ENCODE measurements around the gene B3GALT4. TPM values are rescaled to one million over a fixed set of nuclear protein-coding genes. Genes with fewer than 3 reads are reported as not detected.

The B3GALT4 gene
- total and polyA plus RNA-seq, 11 donors, result 7.3 to 13.8 (median 9.0) TPM

DNA sequence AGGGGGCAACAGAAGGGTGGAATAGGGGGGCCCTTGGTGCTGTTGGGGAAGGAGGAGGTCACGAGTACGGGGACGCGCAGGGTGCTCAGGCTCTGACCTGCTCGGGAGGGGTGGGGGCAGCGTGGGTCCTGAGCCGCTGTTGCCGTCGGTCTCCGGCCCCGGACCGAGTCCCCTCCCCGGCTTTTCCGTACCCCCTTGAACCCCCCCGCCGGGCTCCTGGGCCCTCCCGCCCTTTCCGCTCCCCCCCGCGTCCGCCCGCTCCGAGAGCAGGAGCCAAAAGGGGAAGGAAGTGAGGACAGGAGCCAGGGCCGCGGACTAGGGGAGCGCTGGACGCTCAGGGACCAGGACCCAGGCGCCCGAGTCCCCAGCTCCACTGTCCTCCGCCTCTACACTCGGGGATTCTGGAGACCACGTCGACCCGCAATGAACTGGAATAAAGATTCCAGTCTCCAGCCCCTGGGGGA lies 21.9 kb downstream of the B3GALT4 start, which contains the start of gene RGL2:
Gene RGL2 (minus strand): TSS at position 170 of the 464 bp plus-strand sequence. CDS start 332 bp downstream, outside the sequence.
- peaks cover 0 to 65% (median 50%) of the 10 kb centered on the region in 9 donors for H3K36me3 ChIP-seq

DNA sequence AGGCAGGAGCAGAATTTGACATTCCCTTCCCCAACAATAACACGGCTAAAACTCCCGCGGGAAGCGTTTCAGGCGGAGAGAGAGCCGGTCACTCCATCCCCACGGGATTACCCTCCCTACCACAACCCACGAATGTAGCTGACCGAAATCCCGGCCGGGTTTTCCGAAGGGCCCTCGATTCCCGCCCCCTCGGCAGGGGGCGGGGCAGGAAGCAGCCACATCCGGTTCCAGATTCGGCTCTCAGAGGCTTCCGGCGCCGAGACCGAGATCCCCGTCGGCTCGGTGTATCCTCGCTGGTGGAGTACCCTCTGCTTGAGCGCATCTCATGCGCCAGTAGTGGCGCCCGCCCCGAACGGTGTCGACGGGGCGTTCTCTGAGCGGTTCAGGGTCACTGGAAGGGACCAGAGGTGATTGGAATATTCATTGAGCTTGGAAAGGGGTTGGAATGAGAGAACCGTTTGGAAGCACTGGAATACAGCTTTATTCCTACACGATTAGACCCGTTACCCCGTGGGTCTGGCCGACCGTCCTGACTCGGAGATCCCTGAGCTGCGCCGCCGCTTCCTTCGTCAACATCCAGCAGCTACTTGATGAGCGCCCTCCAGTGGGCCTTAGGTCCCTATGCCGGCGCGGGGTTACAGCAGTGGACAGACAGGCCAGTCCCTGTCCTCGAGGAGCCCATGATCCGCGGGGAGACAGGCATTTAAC lies 22.5 kb downstream of the B3GALT4 start:
- WGBS, 4 donors, result 0% methylated on average over 29 to 54 of the region's 54 CpGs
- intact Hi-C loops (cut with DNase I), result loop anchor here in 3 of 10 donors (1.0 to 2.0 kb wide), 4 partner anchors 10 to 22 kb away; partner anchors contain the start of genes PFDN6 (in 2 of the 3), WDR46 (in 2 of the 3), B3GALT4 (in 1 of the 3) and TAPBP (in 1 of the 3)
- peak; percentile 93 to 95 (median 94) for DNase-seq
- Histone ChIP-seq H3K27me3 (no peaks in the 10 kb centered on the region), H3K36me3 (peaks cover 0 to 65% (median 50%) of the 10 kb centered on the region in 9 donors), H3K27ac (peak overlapping the region; percentile 88 to 99 (median 98)), H3K4me3 (peak overlapping the region; percentile 63 to 100 (median 84)), H3K4me1 (peaks cover 0 to 36% (median 25%) of the 10 kb centered on the region in 12 donors), H3K9me3 (no peaks in the 10 kb centered on the region)
- peak; percentile 80 to 87 (median 82) for ATAC-seq
- peak in 1 of 2 donors; percentile 76 for TF ChIP-seq POLR2A (IDR thresholded peaks at IDR 0.05)
- TF ChIP-seq, protein P1, sequence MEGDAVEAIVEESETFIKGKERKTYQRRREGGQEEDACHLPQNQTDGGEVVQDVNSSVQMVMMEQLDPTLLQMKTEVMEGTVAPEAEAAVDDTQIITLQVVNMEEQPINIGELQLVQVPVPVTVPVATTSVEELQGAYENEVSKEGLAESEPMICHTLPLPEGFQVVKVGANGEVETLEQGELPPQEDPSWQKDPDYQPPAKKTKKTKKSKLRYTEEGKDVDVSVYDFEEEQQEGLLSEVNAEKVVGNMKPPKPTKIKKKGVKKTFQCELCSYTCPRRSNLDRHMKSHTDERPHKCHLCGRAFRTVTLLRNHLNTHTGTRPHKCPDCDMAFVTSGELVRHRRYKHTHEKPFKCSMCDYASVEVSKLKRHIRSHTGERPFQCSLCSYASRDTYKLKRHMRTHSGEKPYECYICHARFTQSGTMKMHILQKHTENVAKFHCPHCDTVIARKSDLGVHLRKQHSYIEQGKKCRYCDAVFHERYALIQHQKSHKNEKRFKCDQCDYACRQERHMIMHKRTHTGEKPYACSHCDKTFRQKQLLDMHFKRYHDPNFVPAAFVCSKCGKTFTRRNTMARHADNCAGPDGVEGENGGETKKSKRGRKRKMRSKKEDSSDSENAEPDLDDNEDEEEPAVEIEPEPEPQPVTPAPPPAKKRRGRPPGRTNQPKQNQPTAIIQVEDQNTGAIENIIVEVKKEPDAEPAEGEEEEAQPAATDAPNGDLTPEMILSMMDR (IDR thresholded peaks at IDR 0.05), result peak; percentile 59 to 91 (median 76)

More for the DNA sequence above, 21.9 kb downstream of the B3GALT4 start, which contains the start of gene RGL2:
- H3K4me1 ChIP-seq, result peaks cover 0 to 36% (median 25%) of the 10 kb centered on the region in 12 donors
- no peaks in the 10 kb centered on the region for H3K9me3 ChIP-seq
- H3K27ac ChIP-seq, result peak within 1 kb of the TSS; percentile 88 to 99 (median 98)
- ATAC-seq, result peak; percentile 70 to 85 (median 78)
- intact Hi-C loops (cut with DNase I), result loop anchor here in 3 of 10 donors (1.0 to 2.0 kb wide), 4 partner anchors 10 to 22 kb away; partner anchors contain the start of genes PFDN6 (in 2 of the 3), WDR46 (in 2 of the 3), B3GALT4 (in 1 of the 3) and TAPBP (in 1 of the 3)
- no peaks in the 10 kb centered on the region for H3K27me3 ChIP-seq
- WGBS, 4 donors, result 0 to 1% (median 0%) methylated on average over 4 to 34 of the region's 34 CpGs
- DNase-seq, result peak; percentile 91 to 95 (median 93)
- H3K4me3 ChIP-seq, result peak within 1 kb of the TSS; percentile 63 to 100 (median 84)
- TF ChIP-seq, protein P1 (IDR thresholded peaks at IDR 0.05), result no peak

DNA sequence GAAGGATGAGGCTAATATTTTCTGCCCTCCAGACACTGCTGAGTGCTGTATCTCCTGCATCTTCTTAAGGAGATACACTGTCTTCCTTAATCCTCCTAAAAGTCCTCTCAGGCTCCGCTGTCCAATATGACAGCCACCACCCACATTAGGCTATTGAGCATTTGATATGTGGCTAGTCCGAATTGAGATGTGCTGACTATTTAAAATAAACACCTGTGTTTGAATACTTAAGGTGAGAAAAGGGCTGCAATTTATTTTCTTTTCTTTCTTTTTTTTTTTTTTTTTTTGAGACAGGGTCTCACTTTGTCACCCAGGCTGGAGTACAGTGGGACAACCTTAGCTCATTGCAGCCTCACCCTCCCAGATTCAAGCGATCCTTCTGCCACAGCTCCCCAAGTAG lies 25.0 kb downstream of the B3GALT4 start:
- no peak overlapping the region for H3K4me3 ChIP-seq
- H3K27me3 ChIP-seq, result no peaks in the 10 kb centered on the region
- no peak for ATAC-seq
- no peak for DNase-seq
- H3K36me3 ChIP-seq, result peaks cover 0 to 65% (median 50%) of the 10 kb centered on the region in 9 donors
- intact Hi-C loops (cut with DNase I), result no loop called here
- 89 to 91% (median 91%) methylated on average over 3 of the region's 3 CpGs for WGBS, 4 donors
- H3K4me1 ChIP-seq, result peaks cover 0 to 55% (median 28%) of the 10 kb centered on the region in 12 donors
- no peak for TF ChIP-seq POLR2A (IDR thresholded peaks at IDR 0.05)
- TF ChIP-seq, protein P1 (IDR thresholded peaks at IDR 0.05), result no peak
- no peaks in the 10 kb centered on the region for H3K9me3 ChIP-seq
- no peak overlapping the region for H3K27ac ChIP-seq

DNA sequence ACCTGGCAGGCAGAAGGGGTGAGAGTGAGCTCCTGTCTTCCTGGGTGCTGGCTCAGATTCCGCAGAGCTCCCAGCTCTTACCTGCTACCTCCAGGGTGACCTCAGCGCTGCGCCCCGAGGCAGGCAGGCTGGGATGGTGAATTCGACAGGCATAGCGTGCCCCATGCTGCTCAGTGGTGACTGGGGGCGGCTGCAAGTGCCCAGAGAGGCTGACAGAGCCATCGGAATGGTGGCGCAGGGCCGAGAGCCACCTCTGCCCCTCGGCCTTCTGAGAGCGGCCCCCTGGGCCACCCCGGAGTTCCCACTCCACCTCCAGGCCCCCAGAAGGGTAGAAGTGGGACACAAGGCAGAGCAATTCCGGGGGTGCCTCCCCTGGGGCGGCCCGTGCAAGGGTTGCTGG lies 27.3 kb downstream of the B3GALT4 start:
- ATAC-seq (no peak), DNase-seq (no peak)
- WGBS, 4 donors, result 85 to 89% (median 88%) methylated on average over 11 to 16 of the region's 16 CpGs
- no peak overlapping the region for H3K4me3 ChIP-seq
- no peaks in the 10 kb centered on the region for H3K9me3 ChIP-seq
- H3K4me1 ChIP-seq, result peaks cover 0 to 55% (median 16%) of the 10 kb centered on the region in 12 donors
- H3K36me3 ChIP-seq, result peaks cover 0 to 86% (median 67%) of the 10 kb centered on the region in 9 donors
- intact Hi-C loops (cut with DNase I), result no loop called here
- H3K27me3 ChIP-seq, result no peaks in the 10 kb centered on the region
- no peak overlapping the region for H3K27ac ChIP-seq
- TF ChIP-seq POLR2A (IDR thresholded peaks at IDR 0.05), result no peak
- TF ChIP-seq, protein P1 (IDR thresholded peaks at IDR 0.05), result no peak
